ENCODE results near the gene DOCK3. TPM values are rescaled to one million over a fixed set of nuclear protein-coding genes. Genes with fewer than 3 reads are reported as not detected.

Gene DOCK3
- polyA plus RNA-seq, 2 of the 4 experiments (the other 2 are of a cell fraction), result 0.40 to 0.46 TPM

GRCh38 chr3:50950591-50950990 lies 275.9 kb downstream of the DOCK3 start:
- Histone ChIP-seq H3K27ac (no peak overlapping the region), H3K4me1 (no peaks in the 10 kb centered on the region), H3K9me3 (peaks cover 4% of the 10 kb centered on the region; the same call in 1 of the 3 replicates), H3K4me3 (no peak overlapping the region), H3K4me2 (peak overlapping the region; percentile 47; the same call in 2 of the 3 replicates)
- no peak for ATAC-seq
- TF ChIP-seq HOXB5 (CRISPR knock-in tag; IDR thresholded peaks at IDR 0.05), result no peak
- no peak for TF ChIP-seq RARB (CRISPR knock-in tag; IDR thresholded peaks at IDR 0.05)
- TF ChIP-seq POLR2A (IDR thresholded peaks at IDR 0.05; ENCODE audit: low read length), result no peak
- TF ChIP-seq USF2 (IDR thresholded peaks at IDR 0.05), result no peak
- no peak for TF ChIP-seq MAZ (IDR thresholded peaks at IDR 0.05; ENCODE audit: borderline replicate concordance, low read depth, low read length)
- no peak for TF ChIP-seq CTCF (IDR thresholded peaks at IDR 0.05)
- TF ChIP-seq RAD21 (conservative IDR thresholded peaks at IDR 0.05 in 1 of 2, IDR thresholded peaks at IDR 0.05 in 1 of 2), result no peak
- no peak for TF ChIP-seq SREBF2 (IDR thresholded peaks at IDR 0.05)
- TF ChIP-seq E2F6 (IDR thresholded peaks at IDR 0.05; ENCODE audit: borderline replicate concordance, low read depth), result no peak
- no peak for TF ChIP-seq CHD4 (IDR thresholded peaks at IDR 0.05; ENCODE audit: borderline replicate concordance)
- no peak for TF ChIP-seq ZNF302 (CRISPR knock-in tag; IDR thresholded peaks at IDR 0.05)
- CTCF ChIA-PET, result no interaction called here
- no peak for DNase-seq (ENCODE audit: low read depth in 1 of 2, low spot score in 1 of 2)
- POLR2A ChIA-PET, result no interaction called here
- WGBS (ENCODE audit: missing lambda C conversion rate), result 21% methylated on average over 2 of the region's 2 CpGs
- no peak for FAIRE-seq

- H3K27ac ChIP-seq, result no peak overlapping the region
- TF ChIP-seq POLR2A (IDR thresholded peaks at IDR 0.05; ENCODE audit: low read length) (no peak), ZNF302 (CRISPR knock-in tag; IDR thresholded peaks at IDR 0.05) (no peak), MAFK (IDR thresholded peaks at IDR 0.05; ENCODE audit: partially characterized antibody) (no peak), CTCF (IDR thresholded peaks at IDR 0.05) (no peak), HOXB5 (CRISPR knock-in tag; IDR thresholded peaks at IDR 0.05) (no peak), GATA3 (IDR thresholded peaks at IDR 0.05; ENCODE audit: borderline replicate concordance) (no peak), REST (IDR thresholded peaks at IDR 0.05) (no peak), NFE2L2 (conservative IDR thresholded peaks at IDR 0.05; ENCODE audit: low read length) (no peak), EP300 (IDR thresholded peaks at IDR 0.05) (no peak), ZSCAN20 (CRISPR knock-in tag; IDR thresholded peaks at IDR 0.05) (no peak), CEBPB (IDR thresholded peaks at IDR 0.05) (no peak), E2F6 (IDR thresholded peaks at IDR 0.05; ENCODE audit: borderline replicate concordance, low read depth) (no peak), NR3C1 (IDR thresholded peaks at IDR 0.05) (no peak)
- peaks cover 4% of the 10 kb centered on the region; the same call in 1 of the 3 replicates for H3K9me3 ChIP-seq
- DNase-seq (ENCODE audit: low read depth in 1 of 2, low spot score in 1 of 2) (no peak), ATAC-seq (no peak), FAIRE-seq (no peak)
- WGBS (ENCODE audit: missing lambda C conversion rate), result 43% methylated on average over 5 of the region's 5 CpGs
- H3K4me1 ChIP-seq, result no peaks in the 10 kb centered on the region
- POLR2A ChIA-PET, result no interaction called here
- H3K4me3 ChIP-seq, result no peak overlapping the region
- CTCF ChIA-PET, result no interaction called here
- no peak overlapping the region for H3K4me2 ChIP-seq
Observed at GRCh38 chr3:50953825-50954414, 279.2 kb downstream of the DOCK3 start.

All from A549 (cell line).